HG02884 (cell line): ENCODE results near the gene USP9X.
"Not testable (repeated sequence)": the region's sequence is repeated elsewhere in the genome, so short reads cannot be mapped to it uniquely, and the experiment has no call there.

Experiments used
- ATAC-seq: cut with Tn5 transposase; IDR thresholded peaks from one replicate; pipeline ENCODE4 v1.9.1; 2021; ENCODE audit warnings: mild to moderate bottlenecking, moderate library complexity; ENCODE audit not compliant: unreplicated experiment

USP9X gene

GRCh38 chrX:41122664-41123257 lies 37.5 kb downstream of the USP9X start:
- no peak for ATAC-seq

- no peak for ATAC-seq
Measured at GRCh38 chrX:41127477-41128192, 42.4 kb downstream of the USP9X start.

- ATAC-seq = no peak
Measured at GRCh38 chrX:41128955-41129354, 43.7 kb downstream of the USP9X start.

- ATAC-seq = no peak
Measured at GRCh38 chrX:41131766-41132165, 46.5 kb downstream of the USP9X start.

GRCh38 chrX:41133551-41133950 lies 48.3 kb downstream of the USP9X start:
- no peak for ATAC-seq

GRCh38 chrX:41137589-41137988 lies 52.3 kb downstream of the USP9X start:
- no peak for ATAC-seq

GRCh38 chrX:41142130-41142910 lies 57.1 kb downstream of the USP9X start:
- no peak for ATAC-seq

- no peak for ATAC-seq
Measured at GRCh38 chrX:41144873-41145272, 59.6 kb downstream of the USP9X start.

- ATAC-seq = no peak
Measured at GRCh38 chrX:41145920-41146608, 60.8 kb downstream of the USP9X start.

- ATAC-seq = no peak
Measured at GRCh38 chrX:41148553-41148952, 63.3 kb downstream of the USP9X start.

GRCh38 chrX:41150043-41150442 lies 64.8 kb downstream of the USP9X start:
- no peak for ATAC-seq

- ATAC-seq = not testable (repeated sequence)
Measured at GRCh38 chrX:41151726-41152125, 66.5 kb downstream of the USP9X start.

GRCh38 chrX:41152221-41152620 lies 67.0 kb downstream of the USP9X start:
- no peak for ATAC-seq

- no peak for ATAC-seq
Measured at GRCh38 chrX:41153448-41153847, 68.2 kb downstream of the USP9X start.

- ATAC-seq = no peak
Measured at GRCh38 chrX:41153957-41154356, 68.7 kb downstream of the USP9X start.

- ATAC-seq = no peak
Measured at GRCh38 chrX:41164449-41164848, 79.2 kb downstream of the USP9X start.

- no peak for ATAC-seq
Measured at GRCh38 chrX:41167888-41168287, 82.6 kb downstream of the USP9X start.

GRCh38 chrX:41176263-41176662 lies 91.0 kb downstream of the USP9X start:
- no peak for ATAC-seq

GRCh38 chrX:41177297-41177696 lies 92.1 kb downstream of the USP9X start:
- no peak for ATAC-seq

- ATAC-seq = no peak
Measured at GRCh38 chrX:41178201-41178600, 93.0 kb downstream of the USP9X start.

GRCh38 chrX:41180194-41180908 lies 95.1 kb downstream of the USP9X start:
- no peak for ATAC-seq
